CD4-positive, alpha-beta memory T cell (primary cell): ENCODE results near the gene AGFG2. TPM values are rescaled to one million over a fixed set of nuclear protein-coding genes. Genes with fewer than 3 reads are reported as not detected.

ENCODE experiments used
- CTCF ChIA-PET: fragments of 350-600 bp; sonication (Branson Sonifier 250); formaldehyde crosslinking; loops from one replicate; lab custom pipeline; 2021; ENCODE audit warnings: inconsistent platforms; ENCODE audit not compliant: partially characterized antibody; lab: Charles Lee
- POLR2A ChIA-PET: fragments of 350-600 bp; sonication (Branson Sonifier 250); formaldehyde crosslinking; loops from one replicate; lab custom pipeline; 2021; ENCODE audit not compliant: partially characterized antibody; lab: Charles Lee
- DNase-seq, 5 donors: peaks; one replicate each; pipeline versions ENCODE4 v3.0.0 to v3.0.0-alpha.2; 2020 to 2022; ENCODE audit warnings: mixed read lengths in 1 of 5
- H3K27ac ChIP-seq: one replicate; pipeline ENCODE4 v1.7.0; 2013; ENCODE audit warnings: low read depth, low read length
- H3K27me3 ChIP-seq: 2 replicates; pipeline ENCODE4 v1.7.0; 2013; ENCODE audit warnings: mild to moderate bottlenecking, low read length, moderate library complexity; ENCODE audit not compliant: insufficient read depth
- H3K36me3 ChIP-seq: 2 replicates; pipeline ENCODE4 v1.7.0; 2013; ENCODE audit warnings: mild to moderate bottlenecking, low read length, moderate library complexity; ENCODE audit not compliant: insufficient read depth
- H3K4me1 ChIP-seq: 2 replicates; pipeline ENCODE4 v1.7.0; 2013; ENCODE audit warnings: mild to moderate bottlenecking, low read length, moderate library complexity; ENCODE audit not compliant: insufficient read depth
- H3K4me3 ChIP-seq, 2 donors: one replicate each; pipeline ENCODE4 v1.7.0; 2013; ENCODE audit warnings: low read length in 2 of 2, mild to moderate bottlenecking in 1 of 2
- H3K9me3 ChIP-seq, 2 donors: one replicate each; pipeline ENCODE4 v1.7.0; 2013; ENCODE audit warnings: low read length in 2 of 2, control low read depth in 1 of 2; ENCODE audit not compliant: control insufficient read depth in 1 of 2
- H3K27ac Mint-ChIP-seq, 7 donors: one replicate each; pipeline ENCODE4 v1.8.0; 2020 to 2021; ENCODE audit warnings: mixed read lengths in 7 of 7, mild to moderate bottlenecking in 6 of 7, inconsistent platforms in 3 of 7, moderate library complexity in 3 of 7
- H3K27me3 Mint-ChIP-seq, 2 donors: one replicate each; pipeline ENCODE4 v1.8.0; 2020 to 2021; ENCODE audit warnings: mixed read lengths in 2 of 2
- H3K36me3 Mint-ChIP-seq, 2 donors: one replicate each; pipeline ENCODE4 v1.8.0; 2020 to 2021; ENCODE audit warnings: mixed read lengths in 2 of 2, inconsistent platforms in 1 of 2, mild to moderate bottlenecking in 1 of 2
- H3K4me1 Mint-ChIP-seq, 4 donors: one replicate each; pipeline ENCODE4 v1.8.0; 2020 to 2021; ENCODE audit warnings: mixed read lengths in 4 of 4, mild to moderate bottlenecking in 1 of 4
- H3K4me3 Mint-ChIP-seq, 8 donors: one replicate each; pipeline ENCODE4 v1.8.0; 2020 to 2021; ENCODE audit warnings: mixed read lengths in 8 of 8, mild to moderate bottlenecking in 7 of 8, moderate library complexity in 6 of 8, inconsistent platforms in 3 of 8
- H3K9me3 Mint-ChIP-seq, 8 donors: one replicate each; pipeline ENCODE4 v1.8.0; 2020 to 2021; ENCODE audit warnings: mixed read lengths in 8 of 8, mild to moderate bottlenecking in 5 of 8, inconsistent platforms in 3 of 8, moderate library complexity in 1 of 8
- intact Hi-C: fragments of 100-400 bp; cut with micrococcal nuclease; formaldehyde crosslinking; loops from one replicate; pipeline ENCODE4 v1.15.1; 2023
- polyA plus RNA-seq, 2 donors: library from polyadenylated mRNA; unstranded; fragments of 300-500 nt; fragmentation: Illumina TruSeq; gene quantifications; one replicate each; pipeline ENCODE4 v1.2.3, GENCODE V29; 2021
- total RNA-seq, 2 experiments: library from RNA; stranded (reverse); gene quantifications; one replicate each; pipeline ENCODE4 v1.2.3, GENCODE V29; 2021

Gene AGFG2
- total and polyA plus RNA-seq, 4 experiments from 2014 or later = 19.7 to 58.3 (median 46.1) TPM

DNA sequence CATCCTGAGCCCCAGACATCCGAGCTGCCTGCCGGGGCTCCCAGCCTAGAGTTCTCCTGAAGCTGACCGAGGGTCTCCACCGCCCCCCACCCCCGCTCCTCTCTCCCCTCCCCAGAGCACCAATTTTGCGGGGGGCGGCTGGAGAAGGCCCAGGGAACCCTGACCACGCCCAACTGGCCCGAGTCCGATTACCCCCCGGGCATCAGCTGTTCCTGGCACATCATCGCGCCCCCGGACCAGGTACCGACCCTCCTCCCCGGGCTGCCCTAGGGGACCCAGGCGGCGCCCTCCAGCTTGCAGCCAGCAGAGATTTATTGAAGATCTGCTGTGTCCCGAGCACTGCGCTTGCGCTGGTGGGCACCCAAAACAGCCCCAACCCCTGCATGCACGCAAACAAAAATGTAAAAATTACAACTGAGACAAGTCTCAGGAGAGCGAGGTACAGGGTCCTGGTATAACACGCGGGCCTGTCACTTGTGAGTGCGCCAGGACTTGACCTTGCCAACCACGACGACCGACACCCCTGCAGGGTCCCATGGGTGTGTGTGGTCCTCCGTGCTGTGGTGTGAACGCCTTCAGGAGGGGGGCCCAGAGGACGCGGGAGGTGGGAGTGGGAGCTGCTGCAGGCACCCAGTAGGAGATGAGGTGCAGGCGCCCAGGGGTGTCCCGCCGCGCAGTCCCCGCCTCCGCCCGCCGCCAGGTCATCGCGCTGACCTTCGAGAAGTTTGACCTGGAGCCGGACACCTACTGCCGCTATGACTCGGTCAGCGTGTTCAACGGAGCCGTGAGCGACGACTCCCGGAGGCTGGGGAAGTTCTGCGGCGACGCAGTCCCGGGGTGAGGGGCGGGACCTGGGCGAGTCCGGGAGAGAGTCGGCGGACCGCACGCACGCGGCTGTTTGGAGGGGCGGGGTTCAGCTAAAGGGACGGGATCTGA lies 66.2 kb downstream of the AGFG2 start:
- ChIA-PET CTCF (interaction anchor here (0.6 to 2.1 kb wide), 13 partner anchors 9 to 88 kb away, joined by 3 to 9 read pairs (median 4); partner anchors contain the start of genes FBXO24 and LRCH4), POLR2A (interaction anchor here (0.8 to 15.5 kb wide), 11 partner anchors 8 to 176 kb away, joined by 3 to 177 read pairs (median 7); partner anchors contain the start of genes FBXO24, LRCH4, MEPCE and MOSPD3)
- no peaks in the 10 kb centered on the region for H3K27me3 Mint-ChIP-seq
- H3K36me3 ChIP-seq = no peaks in the 10 kb centered on the region
- no peaks in the 10 kb centered on the region for H3K9me3 Mint-ChIP-seq
- peak overlapping the region; percentile 51 for H3K27ac ChIP-seq
- H3K27me3 ChIP-seq = no peaks in the 10 kb centered on the region
- peak overlapping the region in 1 of 2 donors; percentile 58 for H3K4me3 ChIP-seq
- H3K27ac Mint-ChIP-seq = peak overlapping the region in 6 of 7 donors; percentile 37 to 82 (median 62)
- peaks cover 9 to 35% (median 17%) of the 10 kb centered on the region in 4 donors for H3K4me1 Mint-ChIP-seq
- no peaks in the 10 kb centered on the region for H3K36me3 Mint-ChIP-seq
- peak overlapping the region; percentile 73 to 93 (median 86) for H3K4me3 Mint-ChIP-seq
- intact Hi-C loops = loop anchor here (1.0 to 2.0 kb wide), 7 partner anchors 7 to 120 kb away; partner anchors contain the start of genes FBXO24, GNB2, LRCH4 and MOSPD3
- peaks cover 21% of the 10 kb centered on the region for H3K4me1 ChIP-seq
- no peaks in the 10 kb centered on the region for H3K9me3 ChIP-seq
- DNase-seq = peak; percentile 28 to 58 (median 39)

DNA sequence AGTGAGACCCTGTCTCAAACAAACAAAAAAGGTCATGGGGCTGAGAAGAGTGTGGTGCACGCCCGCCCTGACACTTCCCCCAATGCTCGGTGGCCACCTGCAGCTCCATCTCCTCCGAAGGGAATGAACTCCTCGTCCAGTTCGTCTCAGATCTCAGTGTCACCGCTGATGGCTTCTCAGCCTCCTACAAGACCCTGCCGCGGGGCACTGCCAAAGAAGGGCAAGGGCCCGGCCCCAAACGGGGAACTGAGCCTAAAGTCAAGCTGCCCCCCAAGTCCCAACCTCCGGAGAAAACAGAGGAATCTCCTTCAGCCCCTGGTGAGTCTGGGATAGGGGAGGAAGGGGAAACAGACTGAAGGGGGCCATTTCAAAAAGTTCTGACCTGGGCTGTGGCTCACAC lies 67.3 kb downstream of the AGFG2 start:
- no peaks in the 10 kb centered on the region for H3K27me3 ChIP-seq
- H3K4me1 ChIP-seq = peaks cover 21% of the 10 kb centered on the region
- H3K36me3 ChIP-seq = no peaks in the 10 kb centered on the region
- H3K27ac ChIP-seq = no peak overlapping the region
- Mint-ChIP-seq H3K27me3 (no peaks in the 10 kb centered on the region), H3K4me3 (peak overlapping the region in 7 of 8 donors; percentile 29 to 89 (median 76)), H3K27ac (peak overlapping the region in 2 of 7 donors; percentile 59 to 68), H3K4me1 (peaks cover 11 to 35% (median 20%) of the 10 kb centered on the region in 4 donors), H3K36me3 (no peaks in the 10 kb centered on the region), H3K9me3 (no peaks in the 10 kb centered on the region)
- intact Hi-C loops = no loop called here
- POLR2A ChIA-PET = interaction anchor here (0.7 to 15.5 kb wide), 7 partner anchors 22 to 177 kb away, joined by 3 to 177 read pairs (median 11); partner anchors contain the start of genes FBXO24, LRCH4, MEPCE and POP7
- no peak for DNase-seq
- no peak overlapping the region for H3K4me3 ChIP-seq
- CTCF ChIA-PET = interaction anchor here (0.8 to 4.8 kb wide), 9 partner anchors 9 to 231 kb away, joined by 3 to 19 read pairs (median 6); no protein-coding TSS in a partner anchor
- H3K9me3 ChIP-seq = no peaks in the 10 kb centered on the region

DNA sequence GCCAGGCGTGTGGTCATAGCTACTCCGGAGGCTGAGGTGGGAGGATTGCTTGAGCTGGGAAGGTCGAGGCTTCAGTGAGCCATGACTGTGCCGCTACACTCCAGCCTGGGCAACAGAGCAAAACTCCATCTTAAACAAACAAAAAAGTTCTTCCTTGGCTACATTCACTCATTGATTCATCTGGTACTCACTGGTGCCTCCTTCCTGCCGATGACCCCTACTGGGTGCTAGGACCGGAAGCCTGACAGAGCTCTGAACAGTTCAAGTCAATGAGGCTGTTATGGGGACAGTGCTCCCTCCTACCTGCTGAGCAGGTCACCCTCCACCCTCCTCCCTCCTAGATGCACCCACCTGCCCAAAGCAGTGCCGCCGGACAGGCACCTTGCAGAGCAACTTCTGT lies 68.1 kb downstream of the AGFG2 start:
- DNase-seq = no peak
- CTCF ChIA-PET = interaction anchor here (1.0 to 4.8 kb wide), 3 partner anchors 18 to 231 kb away, joined by 3 to 19 read pairs (median 3); no protein-coding TSS in a partner anchor
- Mint-ChIP-seq H3K27ac (peak overlapping the region in 4 of 7 donors; percentile 13 to 77 (median 55)), H3K36me3 (peaks cover 0 to 3% of the 10 kb centered on the region in 2 donors), H3K9me3 (peaks cover 0 to 2% (median 0%) of the 10 kb centered on the region in 8 donors), H3K27me3 (no peaks in the 10 kb centered on the region), H3K4me3 (peak overlapping the region in 5 of 8 donors; percentile 24 to 77 (median 44)), H3K4me1 (peaks cover 13 to 40% (median 23%) of the 10 kb centered on the region in 4 donors)
- Histone ChIP-seq H3K27ac (no peak overlapping the region), H3K27me3 (no peaks in the 10 kb centered on the region), H3K36me3 (no peaks in the 10 kb centered on the region), H3K4me3 (no peak overlapping the region), H3K4me1 (peaks cover 21% of the 10 kb centered on the region), H3K9me3 (no peaks in the 10 kb centered on the region)
- intact Hi-C loops = no loop called here
- POLR2A ChIA-PET = interaction anchor here (1.1 to 15.5 kb wide), 3 partner anchors 22 to 69 kb away, joined by 3 to 177 read pairs (median 32); partner anchors contain the start of genes FBXO24 and LRCH4

DNA sequence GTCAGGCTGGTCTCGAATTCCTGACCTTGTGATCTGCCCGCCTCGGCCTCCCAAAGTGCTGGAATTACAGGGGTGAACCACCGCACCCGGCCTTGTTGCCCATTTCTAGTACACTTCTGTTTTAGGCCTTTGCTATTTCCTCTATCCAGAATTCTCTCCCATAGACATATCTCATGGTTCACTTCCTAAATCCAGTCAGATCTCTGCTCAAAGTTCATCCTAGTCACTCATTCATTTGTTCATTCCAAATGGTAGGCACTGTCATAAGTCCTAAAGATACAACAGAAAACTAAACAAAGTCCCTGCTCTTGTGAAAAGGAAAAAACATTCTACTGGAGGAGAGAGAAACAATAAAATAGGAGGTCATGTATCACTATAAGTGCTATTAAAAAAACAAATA lies 71.0 kb downstream of the AGFG2 start:
- no peak for DNase-seq
- ChIA-PET POLR2A (no interaction called here), CTCF (interaction anchor here (4.8 to 5.1 kb wide), 2 partner anchors 82 to 95 kb away, joined by 19 to 28 read pairs; partner anchors contain the start of gene POP7)
- Histone ChIP-seq H3K9me3 (no peaks in the 10 kb centered on the region), H3K27me3 (no peaks in the 10 kb centered on the region), H3K36me3 (no peaks in the 10 kb centered on the region), H3K4me3 (no peak overlapping the region), H3K4me1 (peaks cover 26% of the 10 kb centered on the region), H3K27ac (no peak overlapping the region)
- Mint-ChIP-seq H3K27me3 (no peaks in the 10 kb centered on the region), H3K27ac (peak overlapping the region in 4 of 7 donors; percentile 21 to 96 (median 75)), H3K4me3 (peak overlapping the region in 2 of 8 donors; percentile 40), H3K9me3 (peaks cover 0 to 2% (median 0%) of the 10 kb centered on the region in 8 donors), H3K36me3 (peaks cover 0 to 8% of the 10 kb centered on the region in 2 donors), H3K4me1 (peaks cover 17 to 45% (median 30%) of the 10 kb centered on the region in 4 donors)
- intact Hi-C loops = no loop called here

DNA sequence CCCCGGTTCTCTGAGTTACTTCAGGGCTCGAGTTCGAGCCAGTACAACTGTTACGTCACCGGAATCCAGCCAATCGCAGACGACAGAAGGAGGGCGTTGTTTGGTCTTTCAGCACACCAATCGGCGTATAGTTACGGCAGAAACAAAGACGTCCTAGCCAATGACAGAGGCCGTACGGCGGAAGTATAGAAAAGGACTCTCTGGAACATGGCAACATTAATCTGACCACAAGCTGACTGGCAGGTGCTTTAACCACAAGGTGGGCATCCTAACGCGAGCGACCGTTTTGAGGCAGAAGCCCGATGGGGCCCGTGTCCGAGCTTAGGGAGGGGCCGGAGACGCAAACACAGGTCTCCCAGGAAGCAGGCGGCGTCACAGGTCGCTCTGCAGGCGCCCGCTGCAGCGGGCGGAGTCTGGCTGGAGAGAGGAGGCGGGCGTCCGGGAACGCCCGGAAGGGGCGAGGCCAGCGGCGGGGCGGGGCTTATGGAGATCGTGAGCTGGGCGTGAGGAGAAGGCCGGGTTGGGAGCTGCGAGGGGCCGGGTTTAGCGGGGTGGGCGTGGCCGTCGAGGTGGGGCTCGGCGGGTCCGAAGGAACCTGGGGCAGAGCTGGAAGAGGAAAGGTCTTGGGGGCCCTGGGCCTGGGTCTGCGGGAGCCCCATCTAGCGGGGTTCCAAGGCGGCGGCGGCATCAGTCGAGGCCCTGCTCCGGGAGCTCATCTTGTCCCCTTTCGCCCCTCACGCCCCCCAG lies 73.2 kb downstream of the AGFG2 start, which contains the start of gene MOSPD3:
MOSPD3 (plus strand) TSS at position 558 of the 747 bp plus-strand sequence. CDS start 252 bp downstream, outside the sequence.
- POLR2A ChIA-PET = interaction anchor here (0.6 to 5.2 kb wide), 36 partner anchors 9 to 485 kb away, joined by 3 to 103 read pairs (median 4); partner anchors contain the start of genes AGFG2, FBXO24, GIGYF1 and GNB2
- Histone ChIP-seq H3K27me3 (no peaks in the 10 kb centered on the region), H3K4me1 (peaks cover 18% of the 10 kb centered on the region), H3K4me3 (peak within 1 kb of the TSS; percentile 74 to 96), H3K36me3 (no peaks in the 10 kb centered on the region), H3K27ac (peak within 1 kb of the TSS; percentile 85), H3K9me3 (no peaks in the 10 kb centered on the region)
- H3K27ac Mint-ChIP-seq = peak within 1 kb of the TSS; percentile 96 to 100 (median 100)
- DNase-seq = peak; percentile 98 to 99 (median 98)
- peaks cover 0 to 2% (median 0%) of the 10 kb centered on the region in 8 donors for H3K9me3 Mint-ChIP-seq
- H3K4me3 Mint-ChIP-seq = peak within 1 kb of the TSS; percentile 96 to 100 (median 98)
- peaks cover 0 to 11% of the 10 kb centered on the region in 2 donors for H3K36me3 Mint-ChIP-seq
- H3K4me1 Mint-ChIP-seq = peaks cover 14 to 32% (median 24%) of the 10 kb centered on the region in 4 donors
- CTCF ChIA-PET = interaction anchor here (0.7 to 5.1 kb wide), 15 partner anchors 8 to 481 kb away, joined by 3 to 52 read pairs (median 4); partner anchors contain the start of genes FBXO24, LRCH4 and POP7
- no peaks in the 10 kb centered on the region for H3K27me3 Mint-ChIP-seq
- intact Hi-C loops = loop anchor here (1.0 kb wide), 6 partner anchors 8 to 240 kb away; partner anchors contain the start of genes FBXO24, GNB2, LRCH4 and SLC12A9
